SH-SY5Y (cell line): ENCODE data around the gene MEGF9.

ENCODE experiments used
- GATA2 ChIP-seq: IDR thresholded peaks from 2 replicates; pipeline ENCODE4 v1.6.1; 2011; ENCODE audit warnings: mild to moderate bottlenecking, low read depth, low read length
- GATA3 ChIP-seq: IDR thresholded peaks from 2 replicates; pipeline ENCODE4 v1.6.1; 2011; ENCODE audit warnings: low read depth, mild to moderate bottlenecking, low read length, moderate library complexity

GRCh38 chr9:120654272-120654671 lies 60.0 kb downstream of the MEGF9 start:
- TF ChIP-seq GATA2, result no peak
- no peak for TF ChIP-seq GATA3
